HG02763 (cell line): ENCODE data around the gene UNC5A.

ENCODE experiments used
- ATAC-seq: cut with Tn5 transposase; IDR thresholded peaks from one replicate; pipeline ENCODE4 v1.9.1; 2021; ENCODE audit warnings: mild to moderate bottlenecking, moderate library complexity; ENCODE audit not compliant: unreplicated experiment

Gene UNC5A

GRCh38 chr5:176799488-176799887 lies 10.9 kb upstream of the UNC5A start:
- no peak for ATAC-seq

GRCh38 chr5:176800024-176800423 lies 10.3 kb upstream of the UNC5A start:
- ATAC-seq, result no peak

- ATAC-seq, result no peak
Measured at GRCh38 chr5:176802116-176802784, 8.1 kb upstream of the UNC5A start.

- ATAC-seq, result no peak
Measured at GRCh38 chr5:176803068-176803942, 7.1 kb upstream of the UNC5A start.

GRCh38 chr5:176803943-176804498 lies 6.3 kb upstream of the UNC5A start:
- ATAC-seq, result no peak

GRCh38 chr5:176806137-176806536 lies 4.2 kb upstream of the UNC5A start:
- no peak for ATAC-seq

GRCh38 chr5:176809544-176810080 lies 747 bp upstream of the UNC5A start:
- no peak for ATAC-seq

- no peak for ATAC-seq
Measured at GRCh38 chr5:176810687-176811501, 535 bp downstream of the UNC5A start.

GRCh38 chr5:176812269-176813259 lies 2.2 kb downstream of the UNC5A start:
- ATAC-seq, result no peak

GRCh38 chr5:176813587-176814312 lies 3.4 kb downstream of the UNC5A start:
- ATAC-seq, result no peak

GRCh38 chr5:176814313-176814685 lies 3.9 kb downstream of the UNC5A start:
- ATAC-seq, result no peak

- no peak for ATAC-seq
Measured at GRCh38 chr5:176814836-176815438, 4.6 kb downstream of the UNC5A start.

GRCh38 chr5:176816043-176816745 lies 5.8 kb downstream of the UNC5A start:
- no peak for ATAC-seq

- ATAC-seq, result no peak
Measured at GRCh38 chr5:176816791-176817347, 6.5 kb downstream of the UNC5A start.

GRCh38 chr5:176817369-176817840 lies 7.0 kb downstream of the UNC5A start:
- ATAC-seq, result no peak

- ATAC-seq, result peak; percentile 19
Measured at GRCh38 chr5:176817841-176818377, 7.5 kb downstream of the UNC5A start.

GRCh38 chr5:176818391-176819098 lies 8.2 kb downstream of the UNC5A start:
- ATAC-seq, result peak; percentile 58
